ENCODE data around the gene ZFAND3. TPM values are rescaled to one million over a fixed set of nuclear protein-coding genes. Genes with fewer than 3 reads are reported as not detected.
A peak's percentile ranks its signal among the peaks of the same experiment; 100 is the strongest.

The ZFAND3 gene
- total RNA-seq, 1 experiment from 2014 or later = 47.2 TPM

GRCh38 chr6:37820718-37821079 lies 1.2 kb downstream of the ZFAND3 start:
- DNase-seq (ENCODE audit: low read depth, low spot score) (no peak), ATAC-seq (no peak)
- H4K20me1 ChIP-seq (ENCODE audit: insufficient read depth) = no peaks in the 10 kb centered on the region; the same call in 1 of the 2 replicates
- H3K4me2 ChIP-seq (ENCODE audit: low read length) = peak overlapping the region; percentile 98
- H3K4me1 ChIP-seq (ENCODE audit: control insufficient read depth in 1 of 2, insufficient read depth in 2 of 2, low read length in 2 of 2) = peaks cover 6 to 19% of the 10 kb centered on the region in 2 experiments; a peak in 3 of 4 replicates
- intact Hi-C loops (cut with micrococcal nuclease) = no loop called here
- H3K27me3 ChIP-seq (ENCODE audit: insufficient read depth, low read length) = no peaks in the 10 kb centered on the region
- no peak overlapping the region for H2AFZ ChIP-seq (ENCODE audit: low read depth, low read length, poor library complexity, severe bottlenecking)
- ChIA-PET RAD21 (ENCODE audit: low non-redundant PET in 1 of 2, low total read pairs in 2 of 2, uncharacterized antibody in 2 of 2, unreplicated experiment in 2 of 2) (no interaction called here), CTCF (no interaction called here), POLR2A (interaction anchor here (1.0 to 2.1 kb wide), 2 partner anchors 10 to 38 kb away, joined by 3 to 8 read pairs; no protein-coding TSS in a partner anchor)
- peak overlapping the region; percentile 68 for H3K9ac ChIP-seq (ENCODE audit: low read length)
- peak overlapping the region; percentile 40 for H3K27ac ChIP-seq (ENCODE audit: low read depth, low read length)
- BruUV-seq (replicated peaks) = no TSS peak
- peak overlapping the region; percentile 75 to 77 for H3K4me3 ChIP-seq (replicated peaks in 1 of 2; ENCODE audit: low read depth in 1 of 2, low read length in 2 of 2)
- H3K79me2 ChIP-seq (ENCODE audit: insufficient read depth, low read length) = peaks cover 55% of the 10 kb centered on the region
- H3K9me3 ChIP-seq (ENCODE audit: control insufficient read depth in 1 of 2, insufficient read depth in 1 of 2, low read depth in 1 of 2, low read length in 2 of 2) = no peaks in the 10 kb centered on the region
- TF ChIP-seq TCF7L2 (IDR thresholded peaks at IDR 0.05; ENCODE audit: borderline replicate concordance, extremely low read depth, insufficient read depth, insufficient read length) (no peak), SP1 (IDR thresholded peaks at IDR 0.05; ENCODE audit: low read depth) (0 out of 2 replicates have a peak, but pooled peaks have one; percentile 19), CBX3 (IDR thresholded peaks at IDR 0.05; ENCODE audit: low read depth) (no peak)
- H3K36me3 ChIP-seq (ENCODE audit: control insufficient read depth in 1 of 2, insufficient read depth in 2 of 2, low read length in 2 of 2) = no peaks in the 10 kb centered on the region
- H3K9me2 ChIP-seq (ENCODE audit: insufficient read depth) = no peaks in the 10 kb centered on the region

- RAD21 ChIA-PET (ENCODE audit: low non-redundant PET in 1 of 2, low total read pairs in 2 of 2, uncharacterized antibody in 2 of 2, unreplicated experiment in 2 of 2) = no interaction called here
- Histone ChIP-seq H3K4me3 (replicated peaks in 1 of 2; ENCODE audit: low read depth in 1 of 2, low read length in 2 of 2) (no peak overlapping the region), H3K9me2 (ENCODE audit: insufficient read depth) (no peaks in the 10 kb centered on the region), H3K9ac (ENCODE audit: low read length) (no peak overlapping the region), H3K4me1 (ENCODE audit: control insufficient read depth in 1 of 2, insufficient read depth in 2 of 2, low read length in 2 of 2) (peaks cover 6 to 19% of the 10 kb centered on the region in 2 experiments; a peak in 3 of 4 replicates), H3K36me3 (ENCODE audit: control insufficient read depth in 1 of 2, insufficient read depth in 2 of 2, low read length in 2 of 2) (no peaks in the 10 kb centered on the region), H3K79me2 (ENCODE audit: insufficient read depth, low read length) (peaks cover 63% of the 10 kb centered on the region), H3K4me2 (ENCODE audit: low read length) (peak overlapping the region; percentile 98), H3K27ac (ENCODE audit: low read depth, low read length) (no peak overlapping the region), H2AFZ (ENCODE audit: low read depth, low read length, poor library complexity, severe bottlenecking) (no peak overlapping the region), H3K27me3 (ENCODE audit: insufficient read depth, low read length) (no peaks in the 10 kb centered on the region), H4K20me1 (ENCODE audit: insufficient read depth) (no peaks in the 10 kb centered on the region; the same call in 1 of the 2 replicates), H3K9me3 (ENCODE audit: control insufficient read depth in 1 of 2, insufficient read depth in 1 of 2, low read depth in 1 of 2, low read length in 2 of 2) (no peaks in the 10 kb centered on the region)
- no TSS peak for BruUV-seq (replicated peaks)
- intact Hi-C loops (cut with micrococcal nuclease) = no loop called here
- no peak for TF ChIP-seq ELF1 (IDR thresholded peaks at IDR 0.05; ENCODE audit: borderline replicate concordance, low read depth)
- TF ChIP-seq SP1 (IDR thresholded peaks at IDR 0.05; ENCODE audit: low read depth) = no peak
- TF ChIP-seq TCF7L2 (IDR thresholded peaks at IDR 0.05; ENCODE audit: borderline replicate concordance, extremely low read depth, insufficient read depth, insufficient read length) = no peak
- no peak for TF ChIP-seq YY1 (IDR thresholded peaks at IDR 0.05; ENCODE audit: extremely low read depth, insufficient replicate concordance, low read depth, low read length)
- TF ChIP-seq SRF (IDR thresholded peaks at IDR 0.05; ENCODE audit: low read depth) = no peak
- TF ChIP-seq ATF3 (IDR thresholded peaks at IDR 0.05) = no peak
- no peak for TF ChIP-seq RAD21 (IDR thresholded peaks at IDR 0.05; ENCODE audit: low read depth)
- no peak for TF ChIP-seq JUND (IDR thresholded peaks at IDR 0.05)
- TF ChIP-seq CEBPB (IDR thresholded peaks at IDR 0.05; ENCODE audit: low read depth) = no peak
- no peak for TF ChIP-seq SIN3A (IDR thresholded peaks at IDR 0.05; ENCODE audit: low read depth)
- no peak for TF ChIP-seq EZH2 (IDR thresholded peaks at IDR 0.05)
- TF ChIP-seq POLR2AphosphoS5 (IDR thresholded peaks at IDR 0.05; ENCODE audit: low read depth, low read length) = no peak
- no peak for TF ChIP-seq EZH2phosphoT487 (IDR thresholded peaks at IDR 0.05; ENCODE audit: borderline replicate concordance)
- no peak for ATAC-seq
- CTCF ChIA-PET = no interaction called here
- POLR2A ChIA-PET = no interaction called here
- no peak for DNase-seq (ENCODE audit: low read depth, low spot score)
Measured at GRCh38 chr6:37821446-37821845, 1.9 kb downstream of the ZFAND3 start.
